SK-N-SH (cell line): Measurements from ENCODE around the gene SPAG9. TPM values are rescaled to one million over a fixed set of nuclear protein-coding genes. Genes with fewer than 3 reads are reported as not detected.
A peak's percentile ranks its signal among the peaks of the same experiment; 100 is the strongest.

ENCODE experiments used
- CTCF ChIA-PET: fragments of 300-600, 350-600 bp; formaldehyde crosslinking; extraction: SDS; loops from one replicate; lab custom pipeline; 2021; lab: Yijun Ruan, JAX
- POLR2A ChIA-PET: fragments of 350-600 bp; sonication (Branson Sonifier 250); formaldehyde crosslinking; extraction: SDS; loops from one replicate; lab custom pipeline; 2020; ENCODE audit warnings: antibody characterized with exemption, inconsistent platforms; lab: Yijun Ruan, JAX
- DNase-seq: peaks from one replicate; pipeline ENCODE4 v3.0.0; 2012
- H2AFZ ChIP-seq: fragments of 200-600 bp; sonication (generic); 2 replicates; pipeline ENCODE4 v1.8.1; 2016; ENCODE audit warnings: antibody characterized with exemption, mild to moderate bottlenecking, low read depth
- H3F3A ChIP-seq: fragments of 200-600 bp; sonication (generic); replicated peaks from 2 replicates; pipeline ENCODE3; 2016; ENCODE audit warnings: antibody characterized with exemption, mild to moderate bottlenecking; ENCODE audit not compliant: insufficient read depth
- H3K27ac ChIP-seq, 2 experiments: fragments of 200-500 bp in 1 of 2; fragments of 200-600 bp in 1 of 2; sonication (Bioruptor generic) in 1 of 2; sonication (generic), shearing (Covaris generic) in 1 of 2; 2 replicates each; pipeline versions ENCODE4 v1.5.1 to v1.6.1; 2014 to 2016; ENCODE audit warnings: low read depth in 2 of 2, inconsistent platforms in 1 of 2, low read length in 1 of 2, mild to moderate bottlenecking in 1 of 2, mixed read lengths in 1 of 2
- H3K27me3 ChIP-seq: fragments of 200-600 bp; sonication (generic), shearing (Covaris generic); 2 replicates; pipeline ENCODE4 v1.6.1; 2016; ENCODE audit warnings: mixed run types; ENCODE audit not compliant: insufficient read depth
- H3K36me3 ChIP-seq, 2 experiments: fragments of 200-500 bp in 1 of 2; fragments of 200-600 bp in 1 of 2; sonication (Bioruptor generic) in 1 of 2; sonication (generic) in 1 of 2; replicated peaks in 1 of 2; 2 replicates each; pipeline versions ENCODE3 to v1.5.1; 2014 to 2016; ENCODE audit warnings: low read length in 1 of 2, mild to moderate bottlenecking in 1 of 2; ENCODE audit not compliant: insufficient read depth in 2 of 2, control insufficient read depth in 1 of 2
- H3K4me1 ChIP-seq, 2 experiments: fragments of 200-500 bp in 1 of 2; fragments of 200-600 bp in 1 of 2; sonication (Bioruptor generic) in 1 of 2; sonication (generic), shearing (Covaris generic) in 1 of 2; 2 replicates each; pipeline versions ENCODE4 v1.5.1 to v1.6.1; 2014 to 2016; ENCODE audit warnings: low read depth in 1 of 2, low read length in 1 of 2, mixed run types in 1 of 2; ENCODE audit not compliant: insufficient read depth in 2 of 2, control insufficient read depth in 1 of 2
- H3K4me2 ChIP-seq: fragments of 200-600 bp; sonication (generic), shearing (Covaris generic); 2 replicates; pipeline ENCODE4 v1.6.1; 2017; ENCODE audit warnings: mixed run types
- H3K4me3 ChIP-seq, 2 experiments: fragments of 200-500 bp in 1 of 2; fragments of 200-600 bp in 1 of 2; sonication (Bioruptor generic) in 1 of 2; sonication (generic), shearing (Covaris generic) in 1 of 2; 2 replicates each; pipeline versions ENCODE4 v1.5.1 to v1.8.1; 2014 to 2016; ENCODE audit warnings: low read depth in 2 of 2, inconsistent platforms in 1 of 2, low read length in 1 of 2, mild to moderate bottlenecking in 1 of 2, mixed read lengths in 1 of 2, moderate library complexity in 1 of 2
- H3K79me2 ChIP-seq: fragments of 200-600 bp; sonication (generic); 2 replicates; pipeline ENCODE4 v1.8.1; 2017; ENCODE audit warnings: mild to moderate bottlenecking; ENCODE audit not compliant: insufficient read depth
- H3K9ac ChIP-seq: fragments of 200-600 bp; sonication (generic); 2 replicates; pipeline ENCODE4 v1.6.1; 2017; ENCODE audit warnings: mixed run types
- H3K9me2 ChIP-seq: fragments of 200-600 bp; sonication (generic); 2 replicates; pipeline ENCODE4 v1.6.1; 2017; ENCODE audit warnings: mixed run types
- H3K9me3 ChIP-seq: fragments of 200-600 bp; sonication (generic); 2 replicates; pipeline ENCODE4 v1.6.1; 2017; ENCODE audit warnings: mixed run types, mild to moderate bottlenecking, moderate library complexity
- H4K20me1 ChIP-seq: fragments of 200-600 bp; sonication (generic); 2 replicates; pipeline ENCODE4 v1.6.1; 2017; ENCODE audit warnings: mild to moderate bottlenecking, mixed run types; ENCODE audit not compliant: insufficient read depth
- CTCF ChIP-seq: fragments of 200-600 bp; sonication (generic); IDR thresholded peaks from 2 replicates; pipeline ENCODE4 v1.6.1; 2017; ENCODE audit warnings: antibody characterized with exemption, mild to moderate bottlenecking, moderate library complexity
- GABPA ChIP-seq: IDR thresholded peaks from 2 replicates; pipeline ENCODE4 v1.4.0; 2012; ENCODE audit warnings: low read depth, mild to moderate bottlenecking
- GATA2 ChIP-seq: sonication (generic); formaldehyde crosslinking; IDR thresholded peaks from 2 replicates; pipeline ENCODE4 v1.5.0; 2020; ENCODE audit warnings: mild to moderate bottlenecking, missing genetic modification reagents
- MEF2A ChIP-seq: IDR thresholded peaks from 2 replicates; pipeline ENCODE4 v1.4.0; 2012; ENCODE audit warnings: low read depth, borderline replicate concordance
- MXI1 ChIP-seq: IDR thresholded peaks from 2 replicates; pipeline ENCODE4 v1.6.1; 2012; ENCODE audit warnings: mild to moderate bottlenecking, low read depth, low read length, improper control_type of control experiment
- RFX5 ChIP-seq: IDR thresholded peaks from 2 replicates; pipeline ENCODE4 v1.6.1; 2012; ENCODE audit warnings: mild to moderate bottlenecking, improper control_type of control experiment, low read length
- TEAD4 ChIP-seq: IDR thresholded peaks from 2 replicates; pipeline ENCODE4 v1.4.0; 2012; ENCODE audit warnings: mild to moderate bottlenecking, borderline replicate concordance; ENCODE audit not compliant: insufficient read depth
- WGBS: methylation state at CpG from one replicate; pipeline ENCODE4 v1.1.6; 2017; ENCODE audit warnings: low lambda C conversion rate; 5-methylcytosine and 5-hydroxymethylcytosine counted together
- polyA plus RNA-seq, 3 experiments: library from polyadenylated mRNA; depleted of rRNA; stranded (reverse); fragments of >200 nt; gene quantifications; 2 replicates each; pipeline ENCODE4 v1.2.3, GENCODE V29; 2012
- TF ChIP-seq, protein P1 (sequence below): IDR thresholded peaks from 2 replicates; pipeline ENCODE4 v1.6.1; 2012; ENCODE audit warnings: mild to moderate bottlenecking, low read depth, low read length, moderate library complexity
- TF ChIP-seq, protein P2 (sequence below): IDR thresholded peaks from 2 replicates; pipeline ENCODE4 v1.4.0; 2012; ENCODE audit warnings: low read depth, borderline replicate concordance
- TF ChIP-seq, protein P3 (sequence below): fragments of 150-350 bp; IDR thresholded peaks from 2 replicates; pipeline ENCODE4 v1.6.1; 2016; ENCODE audit warnings: mild to moderate bottlenecking, low read depth, low read length
- TF ChIP-seq, protein P4 (sequence below): IDR thresholded peaks from 2 replicates; pipeline ENCODE4 v1.4.0; 2012; ENCODE audit warnings: low read depth

SPAG9 gene
- polyA plus RNA-seq, 1 of the 3 experiments (the other 2 are of a cell fraction), result 32.1 TPM

DNA sequence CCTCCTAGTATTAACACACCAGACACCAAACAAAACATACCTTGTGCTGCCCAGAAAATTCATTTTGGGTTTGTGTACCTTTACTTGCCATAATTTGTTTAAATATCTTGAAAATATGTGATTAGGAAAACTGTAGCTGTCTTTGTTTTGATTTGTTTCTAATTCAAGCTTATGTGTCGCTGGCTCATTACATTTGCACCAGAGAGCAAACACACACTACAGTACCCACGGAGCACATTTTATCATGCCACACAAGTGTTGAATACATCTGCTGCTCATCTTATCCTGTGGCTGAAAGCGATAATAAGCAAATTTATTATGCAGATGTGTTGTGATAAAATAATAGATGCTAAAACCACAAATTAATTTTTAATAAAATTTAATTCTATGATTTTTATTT lies 63.1 kb downstream of the SPAG9 start:
- WGBS, result 93% methylated on average over 3 of the region's 3 CpGs
- Histone ChIP-seq H3K4me2 (peak overlapping the region; percentile 39; the same call in 1 of the 2 replicates), H3K4me3 (no peak overlapping the region; a peak in 1 of 4 replicates), H3K27ac (peak overlapping the region; percentile 51 to 78), H3K4me1 (peaks cover 4 to 10% of the 10 kb centered on the region in 2 experiments; a peak in 3 of 4 replicates), H3K9ac (peak overlapping the region; percentile 7; the same call in 1 of the 2 replicates), H2AFZ (no peak overlapping the region), H4K20me1 (no peaks in the 10 kb centered on the region), H3K9me2 (no peaks in the 10 kb centered on the region), H3K79me2 (peaks cover 85% of the 10 kb centered on the region), H3F3A (peaks cover 29% of the 10 kb centered on the region), H3K9me3 (no peaks in the 10 kb centered on the region), H3K36me3 (peaks cover 0 to 2% of the 10 kb centered on the region in 2 experiments), H3K27me3 (no peaks in the 10 kb centered on the region)
- no peak for DNase-seq
- POLR2A ChIA-PET, result interaction anchor here (1.4 kb wide), 1 partner anchor 192 kb away, joined by 4 read pairs; the partner anchor contains the start of gene TOB1
- no peak for TF ChIP-seq MXI1
- TF ChIP-seq, protein P1, sequence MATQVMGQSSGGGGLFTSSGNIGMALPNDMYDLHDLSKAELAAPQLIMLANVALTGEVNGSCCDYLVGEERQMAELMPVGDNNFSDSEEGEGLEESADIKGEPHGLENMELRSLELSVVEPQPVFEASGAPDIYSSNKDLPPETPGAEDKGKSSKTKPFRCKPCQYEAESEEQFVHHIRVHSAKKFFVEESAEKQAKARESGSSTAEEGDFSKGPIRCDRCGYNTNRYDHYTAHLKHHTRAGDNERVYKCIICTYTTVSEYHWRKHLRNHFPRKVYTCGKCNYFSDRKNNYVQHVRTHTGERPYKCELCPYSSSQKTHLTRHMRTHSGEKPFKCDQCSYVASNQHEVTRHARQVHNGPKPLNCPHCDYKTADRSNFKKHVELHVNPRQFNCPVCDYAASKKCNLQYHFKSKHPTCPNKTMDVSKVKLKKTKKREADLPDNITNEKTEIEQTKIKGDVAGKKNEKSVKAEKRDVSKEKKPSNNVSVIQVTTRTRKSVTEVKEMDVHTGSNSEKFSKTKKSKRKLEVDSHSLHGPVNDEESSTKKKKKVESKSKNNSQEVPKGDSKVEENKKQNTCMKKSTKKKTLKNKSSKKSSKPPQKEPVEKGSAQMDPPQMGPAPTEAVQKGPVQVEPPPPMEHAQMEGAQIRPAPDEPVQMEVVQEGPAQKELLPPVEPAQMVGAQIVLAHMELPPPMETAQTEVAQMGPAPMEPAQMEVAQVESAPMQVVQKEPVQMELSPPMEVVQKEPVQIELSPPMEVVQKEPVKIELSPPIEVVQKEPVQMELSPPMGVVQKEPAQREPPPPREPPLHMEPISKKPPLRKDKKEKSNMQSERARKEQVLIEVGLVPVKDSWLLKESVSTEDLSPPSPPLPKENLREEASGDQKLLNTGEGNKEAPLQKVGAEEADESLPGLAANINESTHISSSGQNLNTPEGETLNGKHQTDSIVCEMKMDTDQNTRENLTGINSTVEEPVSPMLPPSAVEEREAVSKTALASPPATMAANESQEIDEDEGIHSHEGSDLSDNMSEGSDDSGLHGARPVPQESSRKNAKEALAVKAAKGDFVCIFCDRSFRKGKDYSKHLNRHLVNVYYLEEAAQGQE, result no peak
- no peak for TF ChIP-seq GABPA
- TF ChIP-seq RFX5, result no peak
- no peak for TF ChIP-seq GATA2
- TF ChIP-seq, protein P2, sequence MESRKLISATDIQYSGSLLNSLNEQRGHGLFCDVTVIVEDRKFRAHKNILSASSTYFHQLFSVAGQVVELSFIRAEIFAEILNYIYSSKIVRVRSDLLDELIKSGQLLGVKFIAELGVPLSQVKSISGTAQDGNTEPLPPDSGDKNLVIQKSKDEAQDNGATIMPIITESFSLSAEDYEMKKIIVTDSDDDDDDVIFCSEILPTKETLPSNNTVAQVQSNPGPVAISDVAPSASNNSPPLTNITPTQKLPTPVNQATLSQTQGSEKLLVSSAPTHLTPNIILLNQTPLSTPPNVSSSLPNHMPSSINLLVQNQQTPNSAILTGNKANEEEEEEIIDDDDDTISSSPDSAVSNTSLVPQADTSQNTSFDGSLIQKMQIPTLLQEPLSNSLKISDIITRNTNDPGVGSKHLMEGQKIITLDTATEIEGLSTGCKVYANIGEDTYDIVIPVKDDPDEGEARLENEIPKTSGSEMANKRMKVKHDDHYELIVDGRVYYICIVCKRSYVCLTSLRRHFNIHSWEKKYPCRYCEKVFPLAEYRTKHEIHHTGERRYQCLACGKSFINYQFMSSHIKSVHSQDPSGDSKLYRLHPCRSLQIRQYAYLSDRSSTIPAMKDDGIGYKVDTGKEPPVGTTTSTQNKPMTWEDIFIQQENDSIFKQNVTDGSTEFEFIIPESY, result no peak
- TF ChIP-seq, protein P3, sequence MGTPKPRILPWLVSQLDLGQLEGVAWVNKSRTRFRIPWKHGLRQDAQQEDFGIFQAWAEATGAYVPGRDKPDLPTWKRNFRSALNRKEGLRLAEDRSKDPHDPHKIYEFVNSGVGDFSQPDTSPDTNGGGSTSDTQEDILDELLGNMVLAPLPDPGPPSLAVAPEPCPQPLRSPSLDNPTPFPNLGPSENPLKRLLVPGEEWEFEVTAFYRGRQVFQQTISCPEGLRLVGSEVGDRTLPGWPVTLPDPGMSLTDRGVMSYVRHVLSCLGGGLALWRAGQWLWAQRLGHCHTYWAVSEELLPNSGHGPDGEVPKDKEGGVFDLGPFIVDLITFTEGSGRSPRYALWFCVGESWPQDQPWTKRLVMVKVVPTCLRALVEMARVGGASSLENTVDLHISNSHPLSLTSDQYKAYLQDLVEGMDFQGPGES, result no peak
- TF ChIP-seq MEF2A, result no peak
- TF ChIP-seq, protein P4, sequence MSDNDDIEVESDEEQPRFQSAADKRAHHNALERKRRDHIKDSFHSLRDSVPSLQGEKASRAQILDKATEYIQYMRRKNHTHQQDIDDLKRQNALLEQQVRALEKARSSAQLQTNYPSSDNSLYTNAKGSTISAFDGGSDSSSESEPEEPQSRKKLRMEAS, result no peak
- TF ChIP-seq TEAD4, result no peak
- TF ChIP-seq CTCF, result no peak
- CTCF ChIA-PET, result interaction anchor here (0.6 to 13.4 kb wide), 36 partner anchors 10 to 913 kb away, joined by 3 to 247 read pairs (median 5); partner anchors contain the start of genes NME1 and SPAG9
